Effector CD4-positive, alpha-beta T cell (primary cell): Measurements from ENCODE around the gene OLFM1.
"Not testable (repeated sequence)": the region's sequence is repeated elsewhere in the genome, so short reads cannot be mapped to it uniquely, and the experiment has no call there.

Source experiments
- DNase-seq: peaks from one replicate; pipeline ENCODE4 v3.0.0-alpha.2; 2020

OLFM1 gene

GRCh38 chr9:135135929-135136315 is 48.5 kb downstream of the OLFM1 start:
- no peak for DNase-seq

GRCh38 chr9:135136481-135136880 is 49.0 kb downstream of the OLFM1 start:
- no peak for DNase-seq

GRCh38 chr9:135136991-135137832 is 49.7 kb downstream of the OLFM1 start:
- no peak for DNase-seq

- no peak for DNase-seq
Observed at GRCh38 chr9:135138078-135138855, 50.8 kb downstream of the OLFM1 start.

- DNase-seq = no peak
Observed at GRCh38 chr9:135139366-135139959, 52.0 kb downstream of the OLFM1 start.

- DNase-seq = no peak
Observed at GRCh38 chr9:135141183-135141774, 53.8 kb downstream of the OLFM1 start.

GRCh38 chr9:135144581-135145170 is 57.2 kb downstream of the OLFM1 start:
- no peak for DNase-seq

- no peak for DNase-seq
Observed at GRCh38 chr9:135145312-135145711, 57.8 kb downstream of the OLFM1 start.

- no peak for DNase-seq
Observed at GRCh38 chr9:135146241-135146640, 58.8 kb downstream of the OLFM1 start.

- DNase-seq = no peak
Observed at GRCh38 chr9:135146766-135147473, 59.5 kb downstream of the OLFM1 start.

GRCh38 chr9:135147474-135147805 is 60.0 kb downstream of the OLFM1 start:
- DNase-seq = no peak

GRCh38 chr9:135147938-135148337 is 60.5 kb downstream of the OLFM1 start:
- no peak for DNase-seq

- DNase-seq = no peak
Observed at GRCh38 chr9:135148386-135148785, 60.9 kb downstream of the OLFM1 start.

- not testable (repeated sequence) for DNase-seq
Observed at GRCh38 chr9:135149901-135150300, 62.4 kb downstream of the OLFM1 start.

- no peak for DNase-seq
Observed at GRCh38 chr9:135150981-135151380, 63.5 kb downstream of the OLFM1 start.

- DNase-seq = no peak
Observed at GRCh38 chr9:135151757-135152613, 64.5 kb downstream of the OLFM1 start.

- no peak for DNase-seq
Observed at GRCh38 chr9:135152614-135153334, 65.3 kb downstream of the OLFM1 start.

GRCh38 chr9:135154050-135154615 is 66.7 kb downstream of the OLFM1 start:
- DNase-seq = no peak

GRCh38 chr9:135155396-135155795 is 67.9 kb downstream of the OLFM1 start:
- no peak for DNase-seq
